NCI-H510A (cell line): ENCODE measurements around the gene BACH2.
"Not testable (repeated sequence)": the region's sequence is repeated elsewhere in the genome, so short reads cannot be mapped to it uniquely, and the experiment has no call there.

ENCODE experiments used
- DNase-seq: peaks from one replicate; lab custom pipeline; 2025; lab: John Stamatoyannopoulos, UW

The BACH2 gene

DNA sequence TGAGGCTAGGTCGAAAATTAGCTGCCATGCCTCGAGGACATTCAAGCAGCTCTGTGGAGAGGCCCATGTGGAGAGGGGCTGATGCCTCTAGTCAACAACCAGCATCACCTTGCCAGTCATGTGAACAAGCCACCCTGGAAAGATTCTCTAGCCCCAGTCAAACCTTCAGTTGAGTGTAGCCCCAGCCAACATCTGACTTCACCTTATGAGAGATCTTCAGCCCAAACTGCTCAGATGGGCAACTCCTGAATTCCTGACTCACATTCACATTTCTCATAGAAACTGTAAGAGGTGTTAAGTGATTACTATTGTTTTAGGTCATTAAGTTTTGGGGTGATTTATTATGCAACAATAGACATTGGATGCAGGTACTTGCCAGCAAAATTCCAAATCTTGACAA, 357.5 kb downstream of the BACH2 start:
- DNase-seq = no peak

DNA sequence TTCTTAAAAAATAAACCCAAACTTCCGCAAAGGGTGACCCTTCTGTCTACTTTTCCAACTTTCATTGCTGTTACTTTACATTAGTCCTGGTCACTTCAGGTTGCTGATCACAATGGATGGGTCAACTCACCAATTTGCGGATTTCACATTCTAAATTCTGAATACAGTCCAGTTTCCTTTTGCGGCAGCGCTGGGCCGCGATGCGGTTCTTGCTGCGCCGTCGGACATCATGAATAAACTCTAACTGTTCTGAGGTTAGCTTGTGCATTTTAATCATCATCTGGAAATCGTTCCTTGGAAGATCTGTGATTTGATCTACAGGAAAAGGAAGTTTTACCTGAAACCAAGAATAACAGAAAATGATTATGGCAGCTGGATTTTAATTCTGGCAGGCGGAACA, 358.6 kb downstream of the BACH2 start:
- no peak for DNase-seq

DNA sequence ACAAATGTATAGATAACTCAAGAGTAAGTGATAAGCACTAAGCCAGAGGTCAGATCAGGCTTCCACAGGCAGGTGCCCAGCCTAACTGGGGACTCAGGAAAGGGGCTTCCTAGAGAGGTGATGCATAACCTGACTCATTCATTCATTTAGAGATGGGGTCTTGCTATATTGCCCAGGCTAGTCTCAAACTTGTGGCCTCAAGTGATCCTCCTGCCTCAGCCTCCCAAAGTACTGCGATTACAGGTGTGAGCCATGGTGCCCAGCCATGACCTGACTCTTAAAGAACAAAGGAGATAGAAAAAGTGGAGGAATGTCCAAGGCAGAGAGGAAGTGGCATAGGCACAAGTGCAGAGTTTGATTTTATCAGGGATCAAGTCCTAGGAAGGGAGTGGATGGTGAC, 360.5 kb downstream of the BACH2 start:
- no peak for DNase-seq

DNA sequence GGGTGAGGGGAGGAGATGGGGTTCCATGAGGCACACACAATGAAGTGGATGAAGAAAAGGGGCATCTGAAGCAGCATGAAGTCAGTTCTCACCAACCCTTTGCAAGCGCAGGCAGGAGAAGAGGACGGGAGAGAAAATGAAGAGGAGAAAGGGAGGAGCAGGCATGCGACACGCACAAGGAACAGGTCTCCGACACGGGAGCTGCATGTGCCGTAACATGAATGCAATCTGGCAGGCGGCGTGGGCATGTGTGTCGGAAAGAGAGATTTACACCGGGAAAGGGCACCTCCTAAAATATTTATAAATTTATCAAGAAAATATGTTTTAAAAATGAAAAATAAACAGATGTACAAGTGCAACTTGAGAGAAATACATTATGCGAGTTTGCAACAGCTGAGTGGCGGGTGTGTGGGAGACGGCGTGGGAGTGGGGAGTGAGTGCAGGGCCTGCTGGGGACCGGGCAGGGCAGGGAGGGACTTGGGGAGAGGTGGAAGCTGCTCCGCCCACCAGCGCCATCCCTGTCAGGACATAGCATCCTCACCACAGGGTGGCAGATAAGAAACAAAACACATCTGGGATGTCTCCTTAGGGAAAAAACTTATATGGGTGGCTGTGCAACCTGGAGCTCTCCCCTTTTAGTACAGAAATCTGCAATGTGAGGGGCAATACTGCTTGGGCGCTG, 361.8 kb downstream of the BACH2 start:
- no peak for DNase-seq

DNA sequence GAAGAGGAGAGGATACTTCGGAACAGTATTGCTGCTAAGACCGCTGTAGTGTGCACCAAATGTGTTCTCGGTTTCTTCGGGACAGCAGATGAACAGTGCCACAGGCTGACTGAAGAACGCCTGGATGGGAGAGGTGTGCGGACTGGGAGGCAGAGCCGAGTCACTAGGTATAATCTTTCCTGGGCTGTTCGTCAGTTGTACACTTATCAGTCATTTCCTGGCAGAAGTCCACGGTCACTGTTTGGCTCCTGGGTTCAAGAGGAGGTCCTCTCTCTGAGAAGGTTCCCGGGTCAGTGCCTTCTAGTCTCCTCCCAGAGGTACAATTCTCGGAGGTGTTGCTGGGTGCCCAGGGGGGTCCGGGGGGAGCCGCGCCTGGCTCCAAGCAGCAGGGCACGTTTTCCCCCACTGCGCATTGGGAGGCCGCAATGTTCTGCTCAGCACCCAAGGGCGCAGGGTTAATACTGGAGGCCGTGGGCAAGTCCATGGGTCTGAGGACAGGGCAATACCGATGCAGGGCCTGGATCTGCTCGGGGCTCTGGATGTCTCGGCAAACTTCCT, 364.3 kb downstream of the BACH2 start:
- DNase-seq = no peak

DNA sequence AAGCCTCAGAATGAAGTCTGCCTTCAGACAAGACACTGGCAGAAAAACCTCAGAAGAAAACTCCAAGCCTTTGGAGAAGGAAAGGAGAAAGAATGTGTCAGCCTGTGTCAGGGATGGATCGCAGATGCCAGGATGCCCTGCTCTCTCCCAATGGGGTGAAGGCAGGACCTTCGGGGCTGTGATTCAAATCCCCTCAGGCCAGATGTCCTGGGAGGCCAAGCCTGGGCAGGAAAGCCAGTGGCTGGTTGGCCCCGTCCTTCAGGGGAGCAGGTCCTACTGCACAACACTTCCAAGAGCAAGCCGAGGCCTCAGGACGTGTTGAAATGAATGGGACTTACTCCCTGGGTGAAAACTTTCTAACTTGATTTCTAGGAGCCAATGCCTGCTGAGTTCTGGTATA, 365.9 kb downstream of the BACH2 start:
- DNase-seq = no peak

DNA sequence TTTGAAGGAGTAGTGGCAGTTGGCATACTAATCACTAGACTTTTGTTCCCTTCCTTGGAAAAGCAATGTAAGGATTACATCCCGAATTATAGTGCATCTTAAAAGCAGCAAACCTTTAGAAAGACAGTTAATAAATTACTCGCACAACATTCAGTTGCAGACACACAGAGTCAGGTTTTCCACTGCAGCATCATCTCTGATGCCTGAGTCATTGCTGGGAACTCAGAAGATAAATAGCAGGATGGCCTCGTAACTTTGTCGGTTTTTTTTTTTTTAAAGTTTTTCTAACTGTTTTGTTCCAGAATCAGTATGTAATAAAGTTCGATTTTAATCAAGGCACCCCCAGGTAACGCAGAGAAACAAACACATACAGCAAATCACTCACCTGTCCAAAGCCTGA, 368.0 kb downstream of the BACH2 start:
- DNase-seq = no peak

DNA sequence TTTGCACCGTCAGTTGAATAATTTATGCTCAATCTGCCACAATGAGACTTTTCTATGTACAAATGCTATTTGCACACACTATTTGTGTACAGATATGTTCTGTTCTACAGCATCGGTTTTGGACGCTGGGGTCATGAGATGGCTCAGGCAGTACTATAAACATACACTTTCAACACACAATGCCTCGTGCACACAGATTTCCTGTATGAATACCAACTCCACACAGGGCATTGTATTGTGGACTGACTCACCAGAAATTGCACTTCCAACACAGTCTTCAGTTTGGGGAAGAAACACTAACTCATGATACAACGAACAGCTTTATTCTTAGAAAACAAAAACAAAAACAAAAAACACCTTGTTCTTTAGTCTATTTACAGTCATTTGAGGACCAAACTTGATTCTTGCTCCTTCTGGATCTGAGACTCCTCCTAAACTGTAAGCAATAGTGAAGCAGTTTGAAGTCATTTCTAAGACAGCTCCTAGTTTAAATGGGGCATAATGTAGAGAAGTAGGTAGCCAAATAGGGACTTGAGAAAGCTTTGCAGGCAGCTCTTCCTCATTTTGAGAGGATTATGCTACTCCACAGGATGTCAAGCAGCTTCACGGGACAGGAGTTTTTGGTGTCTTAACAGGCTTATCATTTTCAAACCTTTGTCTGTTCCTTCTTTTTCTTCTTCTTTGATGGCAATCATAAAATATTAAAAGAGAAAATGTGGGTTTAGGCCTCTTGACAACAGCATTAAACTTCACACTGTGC, 368.7 kb downstream of the BACH2 start:
- DNase-seq = no peak

DNA sequence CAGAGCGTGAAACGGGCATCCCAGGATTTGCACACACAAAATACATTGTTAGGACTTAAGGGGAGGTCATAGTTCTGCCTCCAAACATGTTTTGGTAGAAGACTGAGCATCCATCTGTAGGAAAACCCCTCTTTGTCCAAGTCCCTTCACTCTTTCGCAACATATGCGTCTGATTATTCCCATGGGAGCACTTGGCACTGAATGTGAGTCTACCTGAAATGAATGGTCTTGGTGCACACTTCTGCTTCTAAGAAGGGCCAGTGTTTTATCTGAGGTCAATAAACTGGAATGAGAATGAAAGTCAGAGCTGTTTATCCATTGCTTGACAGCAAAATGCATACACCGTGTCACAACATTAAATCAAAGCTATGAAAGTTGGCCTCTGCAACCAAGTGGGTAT, 369.4 kb downstream of the BACH2 start:
- DNase-seq = no peak

DNA sequence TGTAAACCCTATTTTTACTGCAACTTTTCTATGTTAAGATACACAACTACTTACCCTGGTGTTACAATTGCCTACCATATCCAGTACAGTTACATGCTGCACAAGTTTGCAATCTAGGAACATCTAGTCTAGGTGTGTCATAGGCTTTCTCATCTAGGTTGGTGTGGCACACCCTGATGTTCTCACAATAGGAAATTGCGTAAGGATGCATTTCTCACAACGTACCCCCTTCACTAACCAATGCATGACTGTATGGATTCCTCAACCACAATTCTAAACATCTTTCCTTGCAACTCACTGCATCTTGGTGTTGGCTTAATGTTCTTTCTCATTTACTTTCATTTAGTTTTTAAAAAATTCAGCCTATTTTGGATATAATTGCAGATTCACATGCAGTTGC, 370.8 kb downstream of the BACH2 start:
- DNase-seq = no peak

DNA sequence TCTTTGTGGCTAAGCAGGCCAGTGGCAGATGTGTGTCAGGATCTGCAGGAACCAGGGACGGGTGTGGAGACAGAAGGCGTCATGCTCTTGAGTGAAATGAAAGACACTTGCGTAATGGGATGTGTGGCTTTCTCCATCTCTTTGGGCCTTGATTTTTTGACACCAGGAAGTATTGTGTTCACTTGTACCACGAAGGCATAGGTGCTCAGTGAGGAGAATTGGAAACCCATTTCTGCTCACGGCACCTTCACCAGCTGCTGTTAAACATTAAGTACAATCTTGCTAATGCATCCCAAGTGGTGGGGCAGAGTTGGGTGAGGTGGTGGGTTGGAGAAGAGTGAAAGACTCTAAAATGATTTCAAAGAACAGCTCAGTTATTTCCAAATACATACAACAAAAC, 372.4 kb downstream of the BACH2 start:
- DNase-seq = no peak

DNA sequence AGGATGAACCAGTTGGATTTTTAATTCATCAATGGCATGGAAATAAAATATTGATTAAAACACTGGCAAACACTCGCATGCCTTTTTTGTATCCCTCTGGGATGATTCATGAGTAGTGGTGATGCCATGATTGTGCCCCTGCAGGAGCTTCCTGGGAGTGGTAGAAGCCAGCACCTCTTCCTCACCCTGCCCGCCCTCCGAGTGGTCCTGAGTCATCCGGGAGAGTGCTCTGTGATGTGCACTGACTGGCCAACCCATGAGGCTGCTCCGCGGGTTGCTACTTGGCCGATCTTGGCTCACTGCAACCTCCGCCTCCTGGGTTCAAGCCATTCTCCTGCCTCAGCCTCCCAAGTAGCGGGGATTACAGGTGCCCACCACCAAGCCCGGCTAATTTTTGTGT, 375.0 kb downstream of the BACH2 start:
- no peak for DNase-seq

DNA sequence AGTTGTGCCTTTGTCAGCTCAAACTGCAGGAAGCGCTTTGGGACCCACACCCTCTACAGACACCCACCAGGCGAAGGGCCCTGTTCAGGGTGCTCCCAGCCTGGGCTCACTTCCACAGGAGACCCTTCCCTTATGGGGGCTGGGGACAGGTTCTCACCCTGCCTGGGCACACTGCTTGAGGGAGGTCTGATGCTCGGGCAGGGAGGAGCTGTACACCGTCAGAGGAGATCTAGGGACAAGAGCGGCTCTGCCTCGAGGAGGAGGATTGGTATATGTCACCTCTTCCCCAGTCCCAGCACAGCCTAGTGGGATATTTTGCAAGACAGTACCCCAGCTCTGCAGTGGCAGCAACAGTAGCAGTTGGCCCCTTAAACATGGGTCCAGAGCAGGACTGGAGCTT, 375.4 kb downstream of the BACH2 start:
- no peak for DNase-seq

DNA sequence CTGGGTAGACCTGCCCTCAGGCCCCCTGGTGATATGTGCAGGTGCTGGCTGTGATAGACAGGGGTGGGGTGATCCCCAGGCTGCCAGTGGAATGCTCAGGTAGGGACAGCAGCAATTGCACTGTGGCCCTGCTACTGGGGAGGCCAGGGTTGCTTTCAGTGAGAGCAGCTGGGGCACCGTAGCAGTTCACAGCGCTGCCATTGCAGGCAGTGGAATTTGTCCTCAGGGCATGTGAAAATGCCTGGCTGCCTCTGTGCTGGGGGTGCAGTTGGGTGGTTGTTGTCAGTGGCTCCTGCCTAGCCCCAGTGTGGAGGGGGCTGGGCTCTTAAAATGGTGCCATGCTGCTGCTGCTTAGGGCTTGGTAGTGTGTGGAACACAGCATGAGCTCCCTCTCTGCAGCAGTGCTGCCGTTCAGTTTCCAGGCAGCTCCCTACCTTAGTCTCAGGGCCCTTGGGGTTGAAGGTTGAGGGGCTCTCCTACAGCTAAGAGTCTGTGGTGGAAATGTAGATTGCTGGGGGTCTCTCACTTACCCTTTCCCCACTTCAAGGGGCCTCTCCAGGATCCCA, 378.8 kb downstream of the BACH2 start:
- no peak for DNase-seq

DNA sequence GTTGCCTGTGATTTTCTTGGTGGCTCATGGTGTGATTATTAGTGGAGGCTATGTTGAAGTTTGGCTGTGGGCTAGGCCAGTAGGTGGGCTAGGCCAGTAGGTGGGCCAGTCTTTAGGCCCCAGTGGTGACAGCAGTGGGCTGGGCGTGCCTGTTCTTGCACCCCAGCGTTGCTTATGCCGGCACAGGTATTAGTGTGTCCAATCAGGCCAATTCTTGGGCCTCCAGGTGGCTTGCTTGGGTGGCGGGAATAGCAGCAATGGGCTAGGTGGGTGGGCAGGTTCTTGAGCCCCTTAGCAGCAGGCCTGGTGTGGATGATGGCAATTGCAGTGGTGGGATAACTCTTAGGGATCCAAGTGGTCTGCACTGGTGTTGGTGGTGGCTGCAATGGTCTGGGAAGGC, 379.4 kb downstream of the BACH2 start:
- no peak for DNase-seq

DNA sequence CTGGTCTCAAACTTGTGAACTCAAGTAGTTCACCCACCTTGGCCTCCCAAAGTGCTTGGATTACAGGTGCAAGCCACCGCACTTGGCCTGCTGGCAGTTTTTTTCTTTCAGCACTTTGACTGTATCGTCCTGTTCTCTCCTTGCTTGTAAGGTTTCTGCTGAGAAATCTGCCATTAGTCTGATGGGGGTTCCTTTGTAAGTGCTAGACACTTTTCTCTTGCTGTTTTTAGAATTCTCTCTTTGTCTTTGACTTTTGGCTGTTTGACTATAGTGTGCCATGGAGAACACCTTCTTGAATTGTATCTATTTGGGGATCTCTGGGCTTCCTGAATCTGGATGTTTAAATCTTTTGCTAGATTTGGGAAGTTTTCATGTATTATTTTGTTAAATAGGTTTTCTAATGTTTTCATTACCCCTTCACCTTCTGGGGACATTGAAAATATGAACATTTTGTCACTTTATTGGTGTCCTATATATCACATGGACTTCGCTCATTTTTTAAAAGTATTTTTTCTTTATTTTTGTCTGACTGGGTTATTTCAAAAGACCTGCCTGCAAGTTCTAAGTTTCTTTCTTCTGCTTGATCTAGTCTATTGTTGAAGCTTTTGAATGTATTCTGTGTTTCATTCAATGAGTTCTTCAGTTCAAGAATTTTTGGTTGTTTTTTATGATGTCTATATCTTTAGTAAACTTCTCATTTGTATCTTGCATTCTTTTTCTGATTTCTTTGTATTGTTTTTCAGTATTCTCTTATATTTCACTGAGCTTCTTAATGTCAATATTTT, 380.3 kb downstream of the BACH2 start:
- DNase-seq = no peak

DNA sequence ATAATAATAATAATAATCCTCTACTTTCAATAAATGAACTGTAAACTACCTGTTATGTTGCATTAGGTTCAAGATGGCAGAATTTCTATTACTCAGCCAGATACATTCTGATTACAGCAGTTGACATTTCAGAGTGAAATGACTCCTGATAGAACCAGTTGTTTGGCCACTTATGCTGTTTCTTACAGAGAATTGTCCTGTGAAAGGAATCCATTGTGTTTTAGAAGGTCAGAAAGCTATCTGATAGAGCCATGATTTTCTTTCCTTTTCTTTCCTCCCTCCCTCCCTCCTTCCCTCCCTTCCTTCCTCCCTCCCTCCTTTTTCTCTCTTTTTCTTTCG, 385.8 kb downstream of the BACH2 start:
- no peak for DNase-seq

DNA sequence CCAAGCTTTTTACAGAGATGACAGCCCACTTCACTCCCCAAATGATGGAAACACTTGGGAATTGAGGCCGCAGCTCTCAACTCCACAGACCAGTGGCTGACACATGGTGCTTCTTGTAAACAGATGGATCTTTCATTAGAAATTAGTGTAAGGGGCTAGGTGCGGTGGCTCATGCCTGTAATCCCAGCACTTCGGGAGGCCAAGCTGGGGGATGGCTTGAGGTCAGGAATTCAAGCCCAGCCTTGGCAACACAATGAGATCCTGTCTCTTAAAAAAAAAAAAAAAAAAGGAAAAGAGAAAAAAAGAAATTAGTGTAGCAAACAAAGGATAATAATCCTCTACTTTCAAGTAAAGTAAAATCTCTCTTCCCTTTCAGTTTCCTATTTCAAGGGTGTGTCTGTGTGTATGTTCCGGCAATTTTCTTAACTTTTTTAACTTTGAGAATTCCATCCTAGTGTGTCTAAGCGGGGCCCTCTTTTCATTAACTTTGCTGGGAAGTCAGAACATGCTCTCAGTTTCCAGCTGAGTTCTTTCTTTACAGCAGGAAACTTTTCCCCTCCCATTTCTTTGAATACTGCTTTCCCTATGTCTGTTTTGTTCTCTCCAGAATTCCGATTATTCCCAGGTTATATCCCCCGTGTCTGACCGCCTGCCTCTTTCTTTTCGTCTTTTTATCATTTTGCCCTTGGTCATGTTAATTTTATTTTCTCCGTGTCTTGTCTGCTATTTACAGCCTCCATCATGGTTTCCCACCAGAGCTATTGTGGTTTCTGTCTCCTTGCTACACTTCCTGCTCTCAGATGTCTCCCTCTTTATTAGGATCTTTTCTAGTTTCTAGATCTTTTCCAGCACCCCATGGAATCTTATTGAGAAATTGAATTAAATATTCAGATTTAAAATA, 386.4 kb downstream of the BACH2 start:
- not testable (repeated sequence) for DNase-seq

DNA sequence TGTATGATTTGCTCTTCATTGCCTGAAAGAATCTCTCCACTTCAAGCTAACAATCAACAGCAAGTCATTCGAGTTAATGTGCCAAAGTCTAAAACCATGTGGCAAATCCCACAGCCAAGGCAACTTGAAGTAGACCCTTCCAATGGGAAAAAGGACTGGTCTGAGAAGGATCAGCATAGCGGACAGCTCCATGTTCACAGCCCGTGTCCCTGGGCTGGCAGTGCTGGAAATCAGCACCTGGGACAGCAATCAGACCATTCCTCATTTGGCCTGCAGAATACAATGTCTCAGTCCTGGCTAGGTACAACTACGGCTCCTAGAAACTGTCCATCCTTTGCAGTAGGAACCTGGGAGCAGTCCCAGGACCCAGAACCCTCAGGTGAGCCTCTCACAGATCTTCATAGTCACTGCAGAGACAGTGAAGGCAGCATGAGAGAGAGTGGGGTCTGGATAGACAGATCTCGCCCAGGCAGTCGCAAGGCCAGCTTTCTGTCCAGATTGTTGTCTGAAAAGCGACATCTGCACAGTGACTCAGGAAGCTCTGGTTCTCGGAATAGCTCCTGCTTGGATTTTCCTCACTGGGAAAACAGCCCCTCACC, 401.3 kb downstream of the BACH2 start:
- DNase-seq = no peak

DNA sequence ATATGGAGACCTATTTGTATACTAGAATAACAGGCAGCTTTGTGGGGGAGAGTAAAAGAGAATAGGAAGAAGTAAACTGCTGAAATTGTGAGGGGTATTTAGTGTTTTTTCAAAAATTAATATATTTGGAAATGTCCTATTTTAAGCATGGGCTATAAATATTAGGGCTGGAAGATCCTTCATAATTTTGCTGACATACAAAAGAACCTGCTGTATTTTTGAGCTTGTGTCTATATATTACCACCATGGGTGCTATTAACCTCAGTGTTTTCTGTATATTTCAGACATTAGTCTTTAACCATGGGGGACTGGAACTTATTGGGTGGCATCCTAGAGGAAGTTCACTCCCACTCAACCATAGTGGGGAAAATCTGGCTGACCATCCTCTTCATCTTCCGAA, 402.5 kb downstream of the BACH2 start, which contains the start of gene GJA10:
Gene GJA10, plus strand, starts transcription at position 301 of the 400 bp plus-strand sequence. Its CDS starts 0 bp downstream, at position 301.
- no peak for DNase-seq

DNA sequence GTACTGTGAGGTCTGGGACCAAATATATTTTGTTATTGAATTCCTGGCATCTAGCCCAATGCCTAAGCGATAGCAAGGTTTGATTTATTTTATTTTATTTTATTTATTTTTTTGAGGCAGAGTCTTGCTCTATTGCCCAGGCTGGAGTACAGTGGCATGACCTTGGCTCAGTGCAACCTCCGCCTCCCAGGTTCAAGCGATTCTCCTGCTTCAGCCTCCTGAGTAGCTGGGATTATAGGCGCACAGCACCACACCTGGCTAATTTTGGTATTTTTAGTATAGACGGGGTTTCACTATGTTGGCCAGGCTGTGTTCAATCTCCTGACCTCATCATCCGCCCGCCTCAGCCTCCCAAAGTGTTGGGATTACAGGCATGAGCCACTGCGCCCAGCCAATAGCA, 404.1 kb downstream of the BACH2 start:
- DNase-seq = not testable (repeated sequence)
